ENCODE measurements around the gene FZD1.
"Not testable (repeated sequence)": the region's sequence is repeated elsewhere in the genome, so short reads cannot be mapped to it uniquely, and the experiment has no call there.

FZD1 gene

DNA sequence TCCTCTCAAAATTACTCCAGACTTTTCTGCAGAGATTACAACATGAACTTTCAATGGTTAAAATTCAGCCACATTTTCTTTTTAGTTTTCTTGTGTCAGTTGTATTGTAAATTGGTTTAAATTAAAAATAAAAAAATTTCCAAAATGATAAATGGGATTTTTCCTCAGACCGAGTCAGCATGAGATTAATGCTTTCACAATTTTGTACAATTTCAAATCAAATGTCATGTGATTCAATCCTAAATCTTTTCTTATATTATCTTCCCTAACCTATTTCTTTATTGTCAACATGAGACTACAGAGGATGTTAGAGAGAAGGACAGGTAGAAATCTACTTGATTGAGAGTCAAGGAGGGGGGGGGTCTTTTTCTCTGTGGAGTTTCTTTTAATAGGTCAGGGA lies 33.7 kb downstream of the FZD1 start:
- DNase-seq (ENCODE audit: low read depth in 2 of 2) = no peak

DNA sequence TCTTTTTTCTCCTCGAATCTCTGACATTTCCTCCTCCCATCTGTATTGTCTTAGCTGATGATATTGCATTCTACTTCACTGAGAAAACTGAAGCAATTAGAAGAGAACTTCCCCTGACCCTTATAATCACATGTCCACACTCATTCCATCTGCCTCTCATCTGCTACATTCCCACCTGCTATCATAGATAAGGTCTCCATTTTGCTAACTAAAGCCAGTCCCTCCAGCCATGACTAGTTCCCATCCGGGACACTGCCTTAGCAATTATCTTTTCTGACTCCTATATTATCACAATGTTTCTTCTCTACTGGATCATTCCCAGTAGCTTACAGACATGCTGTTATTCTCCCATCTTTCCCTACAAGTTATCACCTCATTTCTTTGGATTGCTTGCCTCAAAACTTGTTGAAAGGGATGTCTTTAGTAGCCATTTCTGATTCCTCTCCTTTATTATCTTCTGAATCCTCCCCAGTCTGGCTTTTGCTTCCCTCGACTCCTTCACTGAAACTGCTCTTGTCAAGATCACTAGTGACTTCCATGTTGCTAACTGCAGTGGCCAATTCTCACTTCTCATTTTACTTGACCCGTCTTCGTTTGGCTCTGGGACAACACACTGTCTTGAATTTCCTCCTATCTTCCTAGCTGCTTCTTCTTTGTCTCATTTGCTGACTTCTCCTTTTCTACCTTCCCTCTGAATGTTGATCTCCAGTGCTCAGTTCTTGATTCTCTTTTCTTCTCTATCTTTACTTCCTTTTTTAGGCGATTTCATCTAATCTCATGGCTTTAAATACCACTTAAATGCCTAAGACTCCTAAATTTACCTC lies 35.9 kb downstream of the FZD1 start:
- DNase-seq (ENCODE audit: low read depth in 2 of 2) = no peak

DNA sequence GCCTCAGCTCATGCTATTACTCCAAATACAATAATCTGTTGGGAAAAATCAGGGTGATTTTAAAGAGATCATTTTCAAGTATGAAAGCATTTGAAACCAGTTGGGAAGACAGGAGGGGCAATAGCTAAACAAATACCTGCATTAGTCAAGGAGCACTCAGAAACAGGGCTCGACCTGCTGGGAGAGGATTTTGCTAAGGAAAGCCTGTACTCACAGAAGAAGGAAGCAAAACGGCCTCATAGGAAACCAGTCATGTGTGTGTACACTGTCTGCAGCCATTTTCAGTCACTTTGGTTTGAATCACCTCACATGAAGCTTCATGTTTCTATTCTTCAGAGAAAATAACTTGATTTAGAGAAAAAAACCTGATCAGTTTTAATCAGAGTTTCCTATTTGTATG lies 38.6 kb downstream of the FZD1 start:
- no peak for DNase-seq (ENCODE audit: low read depth in 2 of 2)

DNA sequence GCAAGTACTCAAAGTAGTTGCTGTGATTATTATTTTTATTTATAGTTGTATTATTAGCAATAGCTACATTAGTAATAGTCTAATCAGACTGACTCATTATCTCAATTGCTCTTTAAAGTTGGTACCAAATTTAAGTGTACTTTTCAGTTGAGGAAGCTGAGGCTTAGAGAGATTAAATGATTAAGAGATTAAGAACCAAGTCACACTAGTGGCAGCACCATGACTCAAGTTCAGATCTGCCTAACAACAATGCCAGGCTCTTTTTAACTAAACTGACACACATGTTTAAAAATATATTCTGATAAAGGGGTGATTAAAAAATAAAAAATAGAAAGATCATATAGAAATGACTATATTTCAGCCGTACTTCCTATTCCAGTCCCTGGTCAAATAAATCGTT lies 42.0 kb downstream of the FZD1 start:
- no peak for DNase-seq (ENCODE audit: low read depth in 2 of 2)

DNA sequence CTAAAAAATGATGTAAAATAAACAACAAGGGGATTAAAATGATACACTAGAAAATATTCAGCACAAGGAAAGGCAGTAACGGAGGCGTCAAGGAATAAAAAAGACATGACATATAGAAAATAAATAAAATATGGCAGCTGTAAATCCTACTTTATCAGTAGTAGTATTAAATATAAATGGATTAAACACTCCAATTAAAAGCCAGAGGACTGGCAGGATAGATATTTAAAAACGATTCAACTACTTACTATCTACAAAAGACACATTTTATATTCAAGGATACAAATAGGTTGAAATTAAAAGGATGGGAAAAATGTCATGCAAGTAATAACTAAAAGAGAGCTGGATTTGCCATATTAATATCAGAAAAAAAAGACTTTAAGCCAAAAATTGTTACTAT lies 43.2 kb downstream of the FZD1 start:
- no peak for DNase-seq (ENCODE audit: low read depth in 2 of 2)

DNA sequence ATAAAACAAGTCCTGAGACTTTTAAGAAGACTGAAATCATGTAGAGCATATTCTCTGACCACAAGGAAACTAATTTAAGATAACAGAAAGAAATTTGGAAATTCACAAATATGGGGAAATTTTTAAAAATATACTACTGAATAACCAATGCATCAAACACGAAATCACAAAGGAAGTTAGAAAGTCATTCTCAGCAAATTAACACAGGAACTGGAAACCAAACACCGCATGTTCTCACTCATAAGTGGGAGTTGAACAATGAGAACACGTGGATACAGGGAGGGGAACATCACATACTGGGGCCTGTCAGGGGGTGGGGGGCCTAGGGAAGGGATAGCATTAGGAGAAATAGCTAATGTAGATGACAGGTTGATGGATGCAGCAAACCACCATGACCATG lies 44.0 kb downstream of the FZD1 start:
- DNase-seq (ENCODE audit: low read depth in 2 of 2) = not testable (repeated sequence)

DNA sequence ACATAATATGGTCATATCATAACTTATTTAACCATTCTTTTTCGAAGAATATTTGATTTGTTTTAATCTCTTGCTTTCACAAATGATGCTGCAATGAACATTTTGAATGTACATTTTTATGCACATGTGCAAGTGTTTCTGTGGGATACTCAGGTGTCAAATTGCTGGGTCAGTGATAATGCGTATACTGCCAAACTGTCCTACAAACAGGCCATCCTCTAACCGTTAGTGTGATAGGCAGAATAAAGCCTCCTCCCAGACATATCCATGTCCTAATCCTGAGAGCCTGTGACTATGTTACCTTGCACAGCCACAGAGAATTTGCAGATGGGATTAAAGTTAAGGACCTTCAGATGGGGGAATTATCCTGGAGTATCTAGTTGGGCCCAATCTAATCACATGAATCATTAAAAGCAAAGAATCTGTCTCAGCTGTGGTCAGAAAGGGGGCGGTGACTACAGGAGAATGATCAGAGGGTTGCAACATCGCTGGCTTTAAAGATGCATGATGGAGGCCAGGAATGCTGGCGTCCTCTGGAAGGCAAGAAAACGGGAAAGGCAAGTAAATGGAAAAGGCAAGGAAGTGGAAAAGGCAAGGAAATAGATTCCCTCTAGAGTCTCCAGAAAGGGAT lies 46.7 kb downstream of the FZD1 start:
- no peak for DNase-seq (ENCODE audit: low read depth in 2 of 2)

DNA sequence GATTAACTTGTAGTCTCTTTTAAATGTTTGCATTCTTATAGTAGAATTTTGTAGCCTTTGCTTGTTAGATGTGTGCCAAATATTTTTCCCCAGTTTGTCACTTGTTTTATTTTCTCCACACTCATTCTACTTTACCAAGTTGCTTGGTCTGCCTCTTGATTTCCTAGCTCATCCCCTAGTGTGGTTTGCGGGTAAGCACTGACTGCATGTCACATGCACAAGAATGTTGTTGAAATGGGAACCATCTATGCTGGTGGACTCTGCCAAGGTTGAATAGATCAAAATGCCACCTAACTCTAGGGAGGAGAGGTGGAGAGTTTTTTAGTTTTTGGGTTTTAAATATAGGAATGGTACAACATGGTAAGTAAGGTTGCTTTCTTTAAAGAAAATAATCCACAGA lies 47.6 kb downstream of the FZD1 start:
- DNase-seq (ENCODE audit: low read depth in 2 of 2) = no peak

DNA sequence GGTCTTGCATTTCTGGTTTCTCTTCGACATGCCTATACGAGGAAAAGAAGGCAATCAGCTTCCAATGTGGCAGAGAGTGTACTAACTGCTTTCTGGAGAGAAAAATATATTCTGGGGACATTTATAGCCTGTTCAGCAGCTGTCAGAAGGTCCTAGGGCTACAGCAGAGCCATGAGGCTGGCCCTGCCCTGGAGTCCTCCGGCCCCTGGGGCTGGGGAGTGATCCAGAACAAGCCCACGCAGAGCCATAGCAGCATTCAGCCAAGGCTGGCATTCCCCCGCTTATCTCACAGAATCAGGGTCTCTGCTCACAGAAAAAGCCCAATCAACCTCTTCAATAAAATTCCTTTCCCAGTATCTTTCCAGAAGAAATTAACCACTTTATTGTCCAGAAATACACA lies 48.9 kb downstream of the FZD1 start:
- DNase-seq (ENCODE audit: low read depth in 2 of 2) = no peak

DNA sequence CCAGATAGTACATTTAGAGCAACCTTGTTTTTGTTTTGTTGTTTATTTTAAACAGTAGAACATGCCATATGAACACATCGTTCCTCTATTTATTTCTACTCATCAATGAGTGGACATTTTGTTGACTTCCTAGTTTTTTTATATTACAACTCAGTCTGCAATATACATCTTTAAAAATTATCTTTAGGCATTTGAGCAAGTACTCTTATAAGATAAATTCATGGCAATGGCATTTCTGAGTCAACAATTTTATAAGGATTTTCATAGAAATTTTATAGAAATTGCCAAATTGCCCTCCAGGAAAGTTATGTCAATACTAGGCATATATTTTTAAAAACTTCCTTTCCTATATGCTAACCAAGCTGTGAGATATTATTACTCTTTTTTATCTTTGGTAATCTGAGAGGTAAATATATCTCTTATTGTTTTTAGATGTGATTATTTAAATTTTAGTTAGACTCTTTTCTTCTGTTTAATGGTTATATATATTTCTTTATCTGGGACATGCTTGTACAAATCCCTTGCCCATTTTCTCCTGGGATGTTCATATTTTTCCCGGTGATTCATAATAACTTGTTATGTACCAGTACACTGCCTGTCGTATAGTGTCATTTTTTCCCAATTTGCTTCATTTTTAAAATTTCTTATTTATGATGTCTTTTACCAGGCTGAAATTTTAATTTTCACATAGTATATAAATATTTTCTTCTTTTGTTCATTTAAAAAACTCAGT lies 50.5 kb downstream of the FZD1 start:
- no peak for DNase-seq (ENCODE audit: low read depth in 2 of 2)

DNA sequence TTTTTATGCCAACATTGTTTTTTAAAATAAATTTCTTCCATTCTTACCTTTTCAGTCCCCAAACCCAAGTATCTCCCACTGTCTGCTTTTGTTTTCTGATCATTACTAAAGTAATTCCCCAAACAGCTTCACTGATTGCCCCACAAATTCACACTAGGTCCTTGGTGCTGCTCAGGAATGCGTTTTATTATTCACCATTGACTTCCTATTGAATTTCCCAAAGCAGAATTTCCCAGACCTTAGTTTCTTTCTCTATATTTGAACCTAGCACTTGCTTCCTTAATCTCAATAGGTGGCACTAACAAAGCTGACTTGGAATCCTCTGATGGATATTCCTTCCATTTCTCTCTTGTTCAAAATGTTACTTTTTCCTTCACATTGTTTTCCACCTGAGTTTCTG lies 52.2 kb downstream of the FZD1 start:
- no peak for DNase-seq (ENCODE audit: low read depth in 2 of 2)

DNA sequence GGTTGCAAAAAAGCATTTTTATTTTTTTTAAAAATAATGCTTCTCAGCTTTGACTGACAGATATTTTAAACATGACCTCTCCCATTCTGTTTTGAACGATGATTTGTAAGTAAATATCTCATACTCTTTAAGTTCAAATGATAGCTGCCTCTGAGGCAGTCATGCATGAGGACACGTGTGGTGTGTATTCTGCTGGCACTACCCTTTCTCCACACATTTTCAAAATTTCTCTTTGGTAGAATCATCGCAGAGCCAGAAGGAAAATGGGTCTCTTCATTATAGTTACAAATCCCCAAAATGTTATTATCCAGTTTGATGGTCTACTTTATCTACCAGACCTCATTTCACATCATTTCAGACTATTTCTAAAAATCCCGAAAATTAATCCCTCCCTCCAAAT lies 55.1 kb downstream of the FZD1 start:
- no peak for DNase-seq (ENCODE audit: low read depth in 2 of 2)

DNA sequence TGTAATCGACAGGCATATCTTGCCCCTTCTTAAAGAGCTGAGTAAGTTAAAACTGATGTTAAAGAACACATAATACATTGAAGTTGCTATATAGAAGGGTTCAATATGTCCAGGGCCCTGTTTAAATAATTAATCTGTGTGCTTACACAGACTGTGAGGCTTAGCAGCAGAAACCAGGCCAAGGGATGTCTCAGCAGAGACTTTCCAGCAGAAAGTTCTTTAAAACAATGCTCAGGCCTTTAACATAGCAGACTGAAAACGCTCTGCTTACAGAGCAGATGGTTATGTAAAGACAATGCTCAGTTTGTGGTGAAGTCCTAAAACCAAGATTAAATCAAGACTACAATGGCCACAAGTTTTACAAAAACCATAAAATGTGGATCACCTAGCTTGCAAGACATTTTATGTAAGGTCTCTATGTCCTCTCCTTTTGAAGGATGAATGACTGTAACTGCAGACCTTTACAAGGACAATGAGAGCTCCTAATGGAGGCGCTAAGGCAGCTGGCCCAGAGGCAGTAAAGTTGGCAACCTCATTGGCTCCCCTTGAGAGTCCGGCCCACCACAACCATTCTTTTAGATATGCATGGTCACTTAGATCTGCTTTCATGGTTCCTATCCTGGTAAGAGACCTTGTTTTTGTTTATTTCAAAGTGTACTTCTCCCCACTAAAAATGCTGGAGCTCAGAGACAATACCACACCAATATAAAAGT lies 56.3 kb downstream of the FZD1 start:
- no peak for DNase-seq (ENCODE audit: low read depth in 2 of 2)

Data from activated CD4-positive, alpha-beta T cell treated with anti-CD3 and anti-CD28 coated beads for 24 hours (primary cell).